ENCODE measurements around the gene SLC9A5. TPM values are rescaled to one million over a fixed set of nuclear protein-coding genes. Genes with fewer than 3 reads are reported as not detected.

The SLC9A5 gene
- total RNA-seq, 1 donor from 2014 or later = 17.2 TPM

DNA sequence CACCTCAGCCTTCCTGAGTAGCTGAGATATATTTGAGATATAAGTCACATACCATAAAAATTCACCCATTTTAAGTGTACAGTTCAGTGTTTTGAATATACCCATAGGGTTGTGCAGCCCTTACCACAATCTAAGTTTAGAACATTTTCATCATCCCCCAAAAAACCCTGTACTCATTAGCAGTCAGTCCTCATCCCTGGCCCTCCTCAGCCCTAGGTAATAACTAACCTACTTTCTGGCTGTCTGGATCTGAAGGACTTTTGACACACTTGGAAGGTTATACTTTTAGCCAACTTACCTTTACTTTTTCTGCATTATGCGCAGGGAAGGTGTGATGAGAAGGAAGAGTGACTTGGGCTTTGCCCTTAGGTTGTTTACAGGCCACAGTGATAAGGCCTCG, 26.5 kb downstream of the SLC9A5 start:
- Mint-ChIP-seq H3K9me3 (ENCODE audit: unreplicated experiment) (no peaks in the 10 kb centered on the region), H3K4me1 (ENCODE audit: unreplicated experiment) (no peaks in the 10 kb centered on the region), H3K27ac (ENCODE audit: unreplicated experiment) (no peak overlapping the region), H3K27me3 (ENCODE audit: unreplicated experiment) (no peaks in the 10 kb centered on the region), H3K4me3 (ENCODE audit: unreplicated experiment) (no peak overlapping the region), H3K36me3 (ENCODE audit: low read depth, unreplicated experiment) (peaks cover 4% of the 10 kb centered on the region)
- TF ChIP-seq CTCF (IDR thresholded peaks at IDR 0.05; ENCODE audit: unreplicated experiment) = no peak
- no peak for DNase-seq (ENCODE audit: low spot score)

GRCh38 chr16:67277294-67277998, 28.7 kb downstream of the SLC9A5 start:
- no peak for TF ChIP-seq CTCF (IDR thresholded peaks at IDR 0.05; ENCODE audit: unreplicated experiment)
- Mint-ChIP-seq H3K4me1 (ENCODE audit: unreplicated experiment) (no peaks in the 10 kb centered on the region), H3K27me3 (ENCODE audit: unreplicated experiment) (no peaks in the 10 kb centered on the region), H3K9me3 (ENCODE audit: unreplicated experiment) (no peaks in the 10 kb centered on the region), H3K4me3 (ENCODE audit: unreplicated experiment) (no peak overlapping the region), H3K36me3 (ENCODE audit: low read depth, unreplicated experiment) (peaks cover 4% of the 10 kb centered on the region), H3K27ac (ENCODE audit: unreplicated experiment) (no peak overlapping the region)
- DNase-seq (ENCODE audit: low spot score) = no peak

DNA sequence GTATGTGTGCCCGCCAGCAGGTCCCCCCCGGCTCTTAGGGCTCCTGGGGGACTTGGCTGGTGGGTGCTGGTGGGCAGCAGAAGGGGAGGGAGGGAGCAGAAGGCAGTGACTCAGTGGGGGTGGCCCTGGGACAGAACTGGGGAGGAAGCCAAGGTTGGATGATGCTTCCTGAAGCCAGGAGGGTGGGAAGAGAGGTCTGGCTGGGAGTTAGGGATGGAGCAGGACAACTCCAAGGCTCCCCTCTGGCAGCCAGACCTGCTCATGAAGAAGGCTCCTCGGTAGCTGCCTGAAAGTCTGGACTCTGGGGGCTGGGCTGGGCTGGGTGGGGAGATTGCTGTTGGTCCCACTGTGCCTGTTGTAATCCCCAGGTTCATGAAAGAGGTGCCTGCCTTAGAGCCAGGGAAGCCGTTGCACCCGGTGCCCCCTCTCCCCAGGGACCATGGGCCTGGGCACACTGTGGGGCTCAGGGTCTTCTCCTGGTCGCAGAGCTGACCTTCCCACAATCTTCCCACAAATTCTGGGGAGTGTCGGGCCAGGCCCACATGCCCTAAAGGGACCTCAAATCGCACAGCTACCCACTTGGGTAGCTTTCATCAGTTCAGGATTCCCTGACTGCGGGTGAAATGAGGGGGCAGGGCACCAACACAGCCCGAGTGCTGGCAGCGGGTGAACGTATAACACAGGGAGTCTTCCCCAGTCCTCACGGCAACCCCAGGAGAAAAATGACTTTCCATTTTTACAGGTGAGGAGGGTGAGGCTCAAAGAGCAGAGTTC, 29.4 kb downstream of the SLC9A5 start:
- Mint-ChIP-seq H3K4me3 (ENCODE audit: unreplicated experiment) (peak overlapping the region; percentile 67), H3K4me1 (ENCODE audit: unreplicated experiment) (peaks cover 3% of the 10 kb centered on the region), H3K36me3 (ENCODE audit: low read depth, unreplicated experiment) (peaks cover 11% of the 10 kb centered on the region), H3K27ac (ENCODE audit: unreplicated experiment) (no peak overlapping the region), H3K9me3 (ENCODE audit: unreplicated experiment) (no peaks in the 10 kb centered on the region), H3K27me3 (ENCODE audit: unreplicated experiment) (no peaks in the 10 kb centered on the region)
- no peak for TF ChIP-seq CTCF (IDR thresholded peaks at IDR 0.05; ENCODE audit: unreplicated experiment)
- DNase-seq (ENCODE audit: low spot score) = no peak

DNA sequence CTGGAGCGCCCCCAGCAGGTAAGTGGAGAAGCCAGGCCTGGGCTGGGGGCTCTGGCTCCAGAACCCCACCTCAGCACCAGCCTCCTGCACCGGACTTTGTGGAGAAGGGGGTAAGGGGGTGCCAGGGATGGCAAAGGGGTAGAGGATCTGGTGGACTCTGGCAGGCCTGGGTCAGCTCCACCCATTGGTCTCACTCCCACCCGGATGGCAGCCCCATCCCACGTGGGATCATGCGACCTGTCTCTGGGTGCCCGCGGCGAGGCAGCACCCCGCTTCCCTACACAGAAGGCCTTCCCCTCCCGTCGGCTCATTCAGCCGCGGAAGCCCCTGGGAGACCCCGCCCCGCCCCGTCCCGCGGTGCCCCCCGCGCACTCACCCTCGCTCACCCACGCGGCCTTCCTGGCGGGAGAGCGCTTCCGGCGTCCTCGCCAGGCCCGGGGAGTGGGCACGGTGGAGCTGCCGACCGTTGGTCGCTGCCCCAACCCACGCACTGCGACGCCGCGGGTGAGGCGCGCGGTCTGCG, 30.1 kb downstream of the SLC9A5 start:
- Mint-ChIP-seq H3K36me3 (ENCODE audit: low read depth, unreplicated experiment) (peaks cover 17% of the 10 kb centered on the region), H3K4me1 (ENCODE audit: unreplicated experiment) (peaks cover 7% of the 10 kb centered on the region), H3K9me3 (ENCODE audit: unreplicated experiment) (no peaks in the 10 kb centered on the region), H3K4me3 (ENCODE audit: unreplicated experiment) (peak overlapping the region; percentile 67), H3K27me3 (ENCODE audit: unreplicated experiment) (peaks cover 6% of the 10 kb centered on the region), H3K27ac (ENCODE audit: unreplicated experiment) (no peak overlapping the region)
- TF ChIP-seq CTCF (IDR thresholded peaks at IDR 0.05; ENCODE audit: unreplicated experiment) = no peak
- no peak for DNase-seq (ENCODE audit: low spot score)
